Measurements from ENCODE around the gene METTL26.

The METTL26 gene

DNA sequence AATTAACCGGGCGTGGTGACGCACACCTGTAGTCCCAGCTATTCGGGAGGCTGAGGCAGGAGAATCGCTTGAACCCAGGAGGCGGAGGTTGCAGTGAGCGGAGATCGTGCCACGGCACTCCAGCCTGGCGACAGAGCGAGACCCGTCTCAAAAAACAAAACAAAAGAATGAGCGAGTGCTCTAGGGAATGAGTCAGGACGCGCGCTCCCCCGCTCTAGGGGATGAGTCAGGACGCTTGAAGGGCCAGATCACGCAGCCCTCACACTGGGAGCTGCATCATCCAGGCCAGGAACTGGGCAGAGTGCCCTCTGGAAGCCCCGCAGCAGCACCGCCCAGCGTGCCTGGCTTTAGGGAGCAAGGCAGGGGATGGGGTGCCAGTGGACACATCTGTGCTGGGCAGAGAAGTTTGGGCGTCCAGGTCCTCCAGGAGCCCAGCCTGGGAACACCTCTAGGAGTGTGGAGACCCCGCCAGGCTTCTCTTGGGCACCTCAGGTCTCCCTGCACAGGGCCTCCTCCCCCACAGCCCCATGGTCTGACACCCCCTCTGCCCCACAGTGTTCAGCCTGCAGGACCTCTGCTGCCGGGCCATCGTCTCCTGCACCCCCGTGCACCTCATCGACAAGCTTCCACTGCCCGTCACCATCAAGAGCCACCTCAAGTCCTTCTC lies 9.2 kb downstream of the METTL26 start:
- Histone ChIP-seq H3K36me3 (ENCODE audit: control insufficient read depth in 4 of 4, insufficient read depth in 4 of 4, low read length in 3 of 4) (peaks cover 2 to 39% (median 16%) of the 10 kb centered on the region in 4 experiments), H3K27ac (ENCODE audit: insufficient read depth in 1 of 2, low read depth in 1 of 2, low read length in 2 of 2, poor library complexity in 1 of 2, severe bottlenecking in 2 of 2) (no peak overlapping the region), H3K4me1 (ENCODE audit: control extremely low read depth in 1 of 4, control insufficient read depth in 4 of 4, insufficient read depth in 4 of 4, low read length in 3 of 4) (peaks cover 0 to 8% (median 7%) of the 10 kb centered on the region in 4 experiments), H3K4me3 (ENCODE audit: control insufficient read depth in 1 of 7, extremely low read depth in 1 of 7, insufficient read depth in 4 of 7, low read depth in 2 of 7, low read length in 6 of 7) (no peak overlapping the region), H3K9me3 (ENCODE audit: control extremely low read depth in 1 of 5, control insufficient read depth in 4 of 5, insufficient read depth in 2 of 5, low read depth in 1 of 5, low read length in 4 of 5) (no peaks in the 10 kb centered on the region), H3K27me3 (replicated peaks in 2 of 5; ENCODE audit: control insufficient read depth in 4 of 5, insufficient read depth in 5 of 5, low read length in 4 of 5) (peaks cover 0 to 7% (median 0%) of the 10 kb centered on the region in 5 experiments)
- WGBS (ENCODE audit: insufficient coverage) = 96% methylated on average over 27 of the region's 29 CpGs
- CTCF ChIA-PET = interaction anchor here (1.4 kb wide), 1 partner anchor 17 kb away, joined by 3 read pairs; no protein-coding TSS in a partner anchor
- no peak for DNase-seq
- POLR2A ChIA-PET = no interaction called here

- H3K4me1 ChIP-seq (ENCODE audit: control extremely low read depth in 1 of 4, control insufficient read depth in 4 of 4, insufficient read depth in 4 of 4, low read length in 3 of 4) = peaks cover 0 to 6% (median 5%) of the 10 kb centered on the region in 4 experiments
- ChIA-PET CTCF (interaction anchor here (1.4 kb wide), 1 partner anchor 16 kb away, joined by 3 read pairs; no protein-coding TSS in a partner anchor), POLR2A (no interaction called here)
- no peak overlapping the region for H3K4me3 ChIP-seq (ENCODE audit: control insufficient read depth in 1 of 7, extremely low read depth in 1 of 7, insufficient read depth in 4 of 7, low read depth in 2 of 7, low read length in 6 of 7)
- no peaks in the 10 kb centered on the region for H3K9me3 ChIP-seq (ENCODE audit: control extremely low read depth in 1 of 5, control insufficient read depth in 4 of 5, insufficient read depth in 2 of 5, low read depth in 1 of 5, low read length in 4 of 5)
- peaks cover 0 to 4% (median 0%) of the 10 kb centered on the region in 5 experiments for H3K27me3 ChIP-seq (replicated peaks in 2 of 5; ENCODE audit: control insufficient read depth in 4 of 5, insufficient read depth in 5 of 5, low read length in 4 of 5)
- DNase-seq = no peak
- no peak overlapping the region for H3K27ac ChIP-seq (ENCODE audit: insufficient read depth in 1 of 2, low read depth in 1 of 2, low read length in 2 of 2, poor library complexity in 1 of 2, severe bottlenecking in 2 of 2)
- WGBS (ENCODE audit: insufficient coverage) = 97% methylated on average over 28 of the region's 35 CpGs
- peaks cover 2 to 39% (median 17%) of the 10 kb centered on the region in 4 experiments for H3K36me3 ChIP-seq (ENCODE audit: control insufficient read depth in 4 of 4, insufficient read depth in 4 of 4, low read length in 3 of 4)
These were observed 9.9 kb downstream of the METTL26 start for GRCh38 chr16:625977-626765.

DNA sequence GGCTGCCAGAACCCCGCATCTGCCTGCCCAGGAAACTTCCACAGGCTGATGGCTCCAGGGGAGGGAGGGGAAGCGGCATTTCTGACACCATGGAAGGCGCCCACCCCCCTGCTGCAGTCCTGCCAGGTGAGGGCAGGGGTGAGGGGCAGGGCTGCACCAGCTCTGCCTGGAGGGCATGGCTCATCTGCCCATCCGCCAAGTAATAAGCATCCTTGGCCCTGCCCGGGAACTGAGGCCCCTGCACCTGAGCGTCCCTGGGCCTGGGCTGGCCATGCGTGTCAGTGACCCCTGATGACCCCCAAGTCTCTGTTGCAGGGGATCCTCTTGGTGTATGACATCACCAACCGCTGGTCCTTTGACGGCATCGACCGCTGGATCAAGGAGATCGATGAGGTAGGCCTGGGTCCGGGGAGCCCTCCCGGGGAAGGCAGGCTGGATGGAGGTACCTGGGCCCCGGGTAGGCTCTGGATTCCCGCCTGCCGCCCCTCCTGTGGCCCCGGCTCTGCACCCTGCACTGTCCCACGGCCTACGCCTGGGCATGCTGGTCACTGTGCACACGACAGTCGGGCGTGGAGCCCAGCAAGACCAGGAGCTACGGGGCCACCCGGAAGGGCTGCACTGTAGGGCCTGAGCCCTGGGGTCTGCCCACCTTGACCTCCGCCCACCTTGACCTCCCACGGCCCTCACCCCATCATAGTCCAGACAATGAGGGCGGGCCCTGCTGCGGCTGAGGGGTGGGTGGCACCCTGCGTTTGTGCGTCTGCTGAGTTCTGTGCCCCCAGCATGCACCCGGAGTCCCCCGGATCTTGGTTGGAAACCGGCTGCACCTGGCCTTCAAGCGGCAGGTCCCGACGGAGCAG lies 10.8 kb downstream of the METTL26 start:
- Histone ChIP-seq H3K36me3 (ENCODE audit: control insufficient read depth in 4 of 4, insufficient read depth in 4 of 4, low read length in 3 of 4) (peaks cover 2 to 42% (median 18%) of the 10 kb centered on the region in 4 experiments), H3K4me3 (ENCODE audit: control insufficient read depth in 1 of 7, extremely low read depth in 1 of 7, insufficient read depth in 4 of 7, low read depth in 2 of 7, low read length in 6 of 7) (no peak overlapping the region), H3K4me1 (ENCODE audit: control extremely low read depth in 1 of 4, control insufficient read depth in 4 of 4, insufficient read depth in 4 of 4, low read length in 3 of 4) (no peaks in the 10 kb centered on the region), H3K9me3 (ENCODE audit: control extremely low read depth in 1 of 5, control insufficient read depth in 4 of 5, insufficient read depth in 2 of 5, low read depth in 1 of 5, low read length in 4 of 5) (no peaks in the 10 kb centered on the region), H3K27me3 (replicated peaks in 2 of 5; ENCODE audit: control insufficient read depth in 4 of 5, insufficient read depth in 5 of 5, low read length in 4 of 5) (peaks cover 0 to 1% (median 0%) of the 10 kb centered on the region in 5 experiments), H3K27ac (ENCODE audit: insufficient read depth in 1 of 2, low read depth in 1 of 2, low read length in 2 of 2, poor library complexity in 1 of 2, severe bottlenecking in 2 of 2) (no peak overlapping the region)
- 97% methylated on average over 31 of the region's 37 CpGs for WGBS (ENCODE audit: insufficient coverage)
- no peak for DNase-seq
- POLR2A ChIA-PET = no interaction called here
- CTCF ChIA-PET = interaction anchor here (1.4 to 1.6 kb wide), 2 partner anchors 15 to 25 kb away, joined by 3 read pairs; no protein-coding TSS in a partner anchor

- no peaks in the 10 kb centered on the region for H3K9me3 ChIP-seq (ENCODE audit: control extremely low read depth in 1 of 5, control insufficient read depth in 4 of 5, insufficient read depth in 2 of 5, low read depth in 1 of 5, low read length in 4 of 5)
- ChIA-PET CTCF (interaction anchor here (1.6 kb wide), 1 partner anchor 24 kb away, joined by 3 read pairs; no protein-coding TSS in a partner anchor), POLR2A (interaction anchor here (0.6 kb wide), 1 partner anchor 11 kb away, joined by 4 read pairs; no protein-coding TSS in a partner anchor)
- no peak overlapping the region for H3K27ac ChIP-seq (ENCODE audit: insufficient read depth in 1 of 2, low read depth in 1 of 2, low read length in 2 of 2, poor library complexity in 1 of 2, severe bottlenecking in 2 of 2)
- H3K4me3 ChIP-seq (ENCODE audit: control insufficient read depth in 1 of 7, extremely low read depth in 1 of 7, insufficient read depth in 4 of 7, low read depth in 2 of 7, low read length in 6 of 7) = no peak overlapping the region
- no peak for DNase-seq
- no peaks in the 10 kb centered on the region for H3K4me1 ChIP-seq (ENCODE audit: control extremely low read depth in 1 of 4, control insufficient read depth in 4 of 4, insufficient read depth in 4 of 4, low read length in 3 of 4)
- 93% methylated on average over 7 of the region's 10 CpGs for WGBS (ENCODE audit: insufficient coverage)
- no peaks in the 10 kb centered on the region for H3K27me3 ChIP-seq (replicated peaks in 2 of 5; ENCODE audit: control insufficient read depth in 4 of 5, insufficient read depth in 5 of 5, low read length in 4 of 5)
- peaks cover 2 to 42% (median 18%) of the 10 kb centered on the region in 4 experiments for H3K36me3 ChIP-seq (ENCODE audit: control insufficient read depth in 4 of 4, insufficient read depth in 4 of 4, low read length in 3 of 4)
These were observed 11.5 kb downstream of the METTL26 start for GRCh38 chr16:624526-625070.

GRCh38 chr16:622920-623280 lies 13.2 kb downstream of the METTL26 start:
- H3K9me3 ChIP-seq (ENCODE audit: control extremely low read depth in 1 of 5, control insufficient read depth in 4 of 5, insufficient read depth in 2 of 5, low read depth in 1 of 5, low read length in 4 of 5) = no peaks in the 10 kb centered on the region
- CTCF ChIA-PET = no interaction called here
- H3K36me3 ChIP-seq (ENCODE audit: control insufficient read depth in 4 of 4, insufficient read depth in 4 of 4, low read length in 3 of 4) = peaks cover 3 to 30% (median 14%) of the 10 kb centered on the region in 4 experiments
- POLR2A ChIA-PET = no interaction called here
- no peaks in the 10 kb centered on the region for H3K4me1 ChIP-seq (ENCODE audit: control extremely low read depth in 1 of 4, control insufficient read depth in 4 of 4, insufficient read depth in 4 of 4, low read length in 3 of 4)
- no peaks in the 10 kb centered on the region for H3K27me3 ChIP-seq (replicated peaks in 2 of 5; ENCODE audit: control insufficient read depth in 4 of 5, insufficient read depth in 5 of 5, low read length in 4 of 5)
- no peak overlapping the region for H3K4me3 ChIP-seq (ENCODE audit: control insufficient read depth in 1 of 7, extremely low read depth in 1 of 7, insufficient read depth in 4 of 7, low read depth in 2 of 7, low read length in 6 of 7)
- DNase-seq = no peak
- peak overlapping the region in 1 of 2 experiments; percentile 34 for H3K27ac ChIP-seq (ENCODE audit: insufficient read depth in 1 of 2, low read depth in 1 of 2, low read length in 2 of 2, poor library complexity in 1 of 2, severe bottlenecking in 2 of 2)
- WGBS (ENCODE audit: insufficient coverage) = 97% methylated on average over 15 of the region's 17 CpGs

- Histone ChIP-seq H3K27ac (ENCODE audit: insufficient read depth in 1 of 2, low read depth in 1 of 2, low read length in 2 of 2, poor library complexity in 1 of 2, severe bottlenecking in 2 of 2) (peak overlapping the region in 1 of 2 experiments; percentile 29), H3K36me3 (ENCODE audit: control insufficient read depth in 4 of 4, insufficient read depth in 4 of 4, low read length in 3 of 4) (peaks cover 3 to 23% (median 9%) of the 10 kb centered on the region in 4 experiments)
These were observed 14.5 kb downstream of the METTL26 start for GRCh38 chr16:621526-622105.

More at GRCh38 chr16:621526-622105, 14.5 kb downstream of the METTL26 start:
- Histone ChIP-seq H3K27me3 (replicated peaks in 2 of 5; ENCODE audit: control insufficient read depth in 4 of 5, insufficient read depth in 5 of 5, low read length in 4 of 5) (no peaks in the 10 kb centered on the region), H3K4me3 (ENCODE audit: control insufficient read depth in 1 of 7, extremely low read depth in 1 of 7, insufficient read depth in 4 of 7, low read depth in 2 of 7, low read length in 6 of 7) (no peak overlapping the region), H3K9me3 (ENCODE audit: control extremely low read depth in 1 of 5, control insufficient read depth in 4 of 5, insufficient read depth in 2 of 5, low read depth in 1 of 5, low read length in 4 of 5) (no peaks in the 10 kb centered on the region), H3K4me1 (ENCODE audit: control extremely low read depth in 1 of 4, control insufficient read depth in 4 of 4, insufficient read depth in 4 of 4, low read length in 3 of 4) (no peaks in the 10 kb centered on the region)
- POLR2A ChIA-PET = no interaction called here
- no peak for DNase-seq
- CTCF ChIA-PET = interaction anchor here (1.5 kb wide), 1 partner anchor 19 kb away, joined by 3 read pairs; no protein-coding TSS in a partner anchor
- WGBS (ENCODE audit: insufficient coverage) = over 99% methylated on average over 19 of the region's 21 CpGs
